AG09309 (cell line): ENCODE measurements around the gene TBL1XR1.

ENCODE experiments used
- DNase-seq: peaks from one replicate; pipeline ENCODE4 v3.0.0-alpha.2; 2010; ENCODE audit warnings: low read depth
- H3K4me3 ChIP-seq: 2 replicates; pipeline ENCODE4 v1.5.1; 2011; ENCODE audit warnings: mild to moderate bottlenecking, low read depth, low read length, moderate library complexity; ENCODE audit not compliant: control insufficient read depth
- TF ChIP-seq, protein P1 (sequence below): IDR thresholded peaks from 2 replicates; pipeline ENCODE4 v1.5.1; 2011; ENCODE audit warnings: mild to moderate bottlenecking, low read depth, low read length, inconsistent platforms; ENCODE audit not compliant: insufficient read depth, control insufficient read depth; ENCODE audit errors: missing control alignments

Gene TBL1XR1

DNA sequence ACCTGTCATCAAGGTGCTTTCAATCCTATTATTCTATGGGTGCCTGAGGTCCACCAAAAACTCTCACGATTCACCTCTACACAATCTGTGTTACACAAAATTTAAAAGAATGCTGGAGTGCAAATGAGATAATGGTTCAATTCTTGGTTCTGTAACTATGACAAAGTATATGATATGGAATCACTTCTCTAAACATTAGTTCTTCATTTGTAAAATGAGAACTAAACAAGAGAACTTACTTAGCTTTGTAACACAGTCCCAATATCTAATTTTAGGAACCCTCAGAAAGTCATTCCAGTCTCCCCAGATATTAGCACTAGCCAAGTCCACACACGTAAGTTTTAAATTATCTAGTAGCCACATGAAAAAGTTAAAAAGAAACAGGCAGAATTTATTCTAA, 111.5 kb downstream of the TBL1XR1 start:
- no peak overlapping the region for H3K4me3 ChIP-seq
- TF ChIP-seq, protein P1, sequence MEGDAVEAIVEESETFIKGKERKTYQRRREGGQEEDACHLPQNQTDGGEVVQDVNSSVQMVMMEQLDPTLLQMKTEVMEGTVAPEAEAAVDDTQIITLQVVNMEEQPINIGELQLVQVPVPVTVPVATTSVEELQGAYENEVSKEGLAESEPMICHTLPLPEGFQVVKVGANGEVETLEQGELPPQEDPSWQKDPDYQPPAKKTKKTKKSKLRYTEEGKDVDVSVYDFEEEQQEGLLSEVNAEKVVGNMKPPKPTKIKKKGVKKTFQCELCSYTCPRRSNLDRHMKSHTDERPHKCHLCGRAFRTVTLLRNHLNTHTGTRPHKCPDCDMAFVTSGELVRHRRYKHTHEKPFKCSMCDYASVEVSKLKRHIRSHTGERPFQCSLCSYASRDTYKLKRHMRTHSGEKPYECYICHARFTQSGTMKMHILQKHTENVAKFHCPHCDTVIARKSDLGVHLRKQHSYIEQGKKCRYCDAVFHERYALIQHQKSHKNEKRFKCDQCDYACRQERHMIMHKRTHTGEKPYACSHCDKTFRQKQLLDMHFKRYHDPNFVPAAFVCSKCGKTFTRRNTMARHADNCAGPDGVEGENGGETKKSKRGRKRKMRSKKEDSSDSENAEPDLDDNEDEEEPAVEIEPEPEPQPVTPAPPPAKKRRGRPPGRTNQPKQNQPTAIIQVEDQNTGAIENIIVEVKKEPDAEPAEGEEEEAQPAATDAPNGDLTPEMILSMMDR: no peak
- no peak for DNase-seq

DNA sequence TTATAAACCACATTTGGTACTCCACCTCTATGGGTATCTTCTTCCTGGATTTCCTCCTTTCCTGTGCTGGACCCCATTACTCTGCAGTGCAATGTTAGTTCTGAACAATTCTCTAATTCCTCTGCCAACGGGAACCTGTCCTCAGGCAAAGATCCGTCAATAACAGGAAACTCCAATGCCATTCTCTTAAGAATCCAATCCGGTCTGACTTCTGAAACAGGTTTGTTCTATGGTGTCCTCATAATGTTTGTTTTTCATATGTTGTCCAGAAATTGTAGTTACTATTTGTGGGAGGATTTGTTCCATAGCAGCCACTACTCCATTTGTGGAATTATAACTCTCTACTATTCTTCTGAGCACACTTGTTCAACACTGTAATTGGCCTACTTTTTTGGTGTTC, 112.7 kb downstream of the TBL1XR1 start:
- TF ChIP-seq, protein P1: no peak
- DNase-seq: no peak
- H3K4me3 ChIP-seq: no peak overlapping the region

DNA sequence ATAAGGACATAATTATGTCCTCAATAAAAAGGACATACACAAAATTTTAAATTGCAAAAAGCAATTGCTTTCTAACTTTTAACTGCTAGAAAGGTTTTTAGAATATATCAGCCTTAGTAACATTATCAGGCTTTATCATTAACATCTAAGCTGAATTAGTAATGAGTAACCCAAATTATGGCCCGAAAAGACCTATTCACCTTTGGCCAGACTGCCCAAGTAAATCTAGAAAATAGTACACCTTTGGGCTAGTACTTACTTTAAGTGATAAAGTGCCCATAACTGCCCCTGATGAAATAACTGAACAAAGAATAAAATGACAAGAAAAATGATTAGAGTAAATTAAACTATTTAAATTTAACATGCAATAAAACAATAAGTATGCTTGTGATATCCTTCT, 117.2 kb downstream of the TBL1XR1 start:
- TF ChIP-seq, protein P1: no peak
- no peak overlapping the region for H3K4me3 ChIP-seq
- DNase-seq: no peak

DNA sequence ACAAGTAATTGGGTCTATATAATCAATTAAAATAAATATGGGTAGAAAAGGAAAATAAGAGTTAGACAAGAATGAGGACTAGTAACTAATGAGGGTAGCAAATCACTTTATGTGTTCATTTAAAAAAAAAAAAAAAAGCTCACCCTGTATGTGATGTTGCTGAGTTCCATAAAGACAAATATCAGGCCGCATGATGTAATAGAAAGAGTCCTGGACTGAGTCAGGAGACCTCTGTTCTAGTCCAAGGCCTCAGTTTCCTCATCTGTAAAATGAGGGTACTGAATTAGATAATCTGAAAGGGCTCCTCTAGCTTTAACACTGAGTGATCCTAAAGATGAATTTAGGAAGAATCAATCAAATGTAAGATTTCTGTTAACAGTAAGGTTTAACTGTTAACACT, 117.6 kb downstream of the TBL1XR1 start:
- TF ChIP-seq, protein P1: no peak
- no peak for DNase-seq
- H3K4me3 ChIP-seq: no peak overlapping the region

DNA sequence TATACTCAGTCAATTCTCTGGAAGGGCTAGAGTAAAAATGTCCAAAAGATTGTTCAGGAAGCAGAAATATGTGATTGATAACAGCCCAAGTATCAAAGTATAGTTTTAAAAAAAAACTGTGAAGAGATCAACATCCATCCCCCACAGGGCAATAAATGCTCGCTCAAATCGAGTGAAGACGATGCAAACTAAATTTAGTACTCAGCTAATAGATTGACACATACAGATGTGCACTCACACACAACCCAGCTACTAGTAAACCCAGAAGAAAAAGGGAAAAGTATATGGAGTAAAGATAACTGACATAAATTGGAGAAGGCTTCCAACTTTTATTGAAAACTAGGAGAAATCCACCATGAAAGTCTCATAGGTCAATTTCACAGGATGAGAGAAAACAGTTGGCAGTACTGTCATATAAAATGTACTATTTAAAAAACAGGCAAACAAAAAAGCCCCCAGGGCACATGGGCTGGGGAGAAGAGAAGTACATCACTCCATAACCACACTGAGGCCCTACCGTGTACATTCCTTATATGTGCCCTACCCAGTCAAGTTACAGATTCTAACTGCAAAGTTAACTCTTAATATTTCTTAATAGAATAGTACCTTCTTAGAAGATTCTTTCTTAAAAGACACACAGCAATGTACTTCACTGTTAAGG, 125.7 kb downstream of the TBL1XR1 start:
- H3K4me3 ChIP-seq: no peak overlapping the region
- TF ChIP-seq, protein P1: no peak
- no peak for DNase-seq

DNA sequence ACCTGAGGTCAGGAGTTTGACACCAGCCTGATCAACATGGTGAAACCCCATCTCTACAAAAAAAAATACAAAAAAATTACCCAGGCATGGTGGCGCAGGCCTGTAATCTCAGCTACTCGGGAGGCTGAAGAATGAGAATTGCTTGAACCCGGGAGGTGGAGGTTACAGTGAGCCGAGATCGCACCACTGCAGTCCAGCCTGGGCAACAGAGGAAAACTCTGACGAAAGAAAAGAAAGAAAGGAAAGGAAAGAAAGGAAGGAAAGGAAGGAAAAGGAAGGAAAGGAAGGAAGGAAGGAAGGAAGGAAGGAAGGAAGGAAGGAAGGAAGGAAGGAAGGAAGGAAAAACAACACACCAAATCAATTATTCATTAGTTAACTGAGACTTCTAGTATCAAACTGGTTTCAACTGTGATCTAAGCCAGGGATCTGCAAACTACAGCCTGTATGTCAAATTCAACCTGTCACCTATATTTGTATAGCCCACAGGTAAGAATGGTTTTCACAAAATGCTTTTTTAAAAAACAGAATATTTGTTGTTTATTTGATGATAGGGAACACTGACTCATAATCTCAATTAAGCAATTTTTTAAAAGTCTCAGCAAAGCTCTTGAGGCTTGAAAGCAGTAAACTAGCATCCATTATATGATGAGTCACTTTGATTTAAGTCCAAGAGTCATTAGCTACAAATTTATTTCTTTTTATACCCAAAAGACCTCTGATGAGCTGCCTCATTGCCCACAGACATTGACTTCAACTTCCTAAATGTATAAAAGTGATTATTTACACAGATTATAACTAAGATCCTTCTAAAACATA, 127.6 kb downstream of the TBL1XR1 start:
- H3K4me3 ChIP-seq: no peak overlapping the region
- DNase-seq: peak; percentile 32
- TF ChIP-seq, protein P1: no peak
